ENCODE measurements around the gene NCKAP5L.

Gene NCKAP5L

DNA sequence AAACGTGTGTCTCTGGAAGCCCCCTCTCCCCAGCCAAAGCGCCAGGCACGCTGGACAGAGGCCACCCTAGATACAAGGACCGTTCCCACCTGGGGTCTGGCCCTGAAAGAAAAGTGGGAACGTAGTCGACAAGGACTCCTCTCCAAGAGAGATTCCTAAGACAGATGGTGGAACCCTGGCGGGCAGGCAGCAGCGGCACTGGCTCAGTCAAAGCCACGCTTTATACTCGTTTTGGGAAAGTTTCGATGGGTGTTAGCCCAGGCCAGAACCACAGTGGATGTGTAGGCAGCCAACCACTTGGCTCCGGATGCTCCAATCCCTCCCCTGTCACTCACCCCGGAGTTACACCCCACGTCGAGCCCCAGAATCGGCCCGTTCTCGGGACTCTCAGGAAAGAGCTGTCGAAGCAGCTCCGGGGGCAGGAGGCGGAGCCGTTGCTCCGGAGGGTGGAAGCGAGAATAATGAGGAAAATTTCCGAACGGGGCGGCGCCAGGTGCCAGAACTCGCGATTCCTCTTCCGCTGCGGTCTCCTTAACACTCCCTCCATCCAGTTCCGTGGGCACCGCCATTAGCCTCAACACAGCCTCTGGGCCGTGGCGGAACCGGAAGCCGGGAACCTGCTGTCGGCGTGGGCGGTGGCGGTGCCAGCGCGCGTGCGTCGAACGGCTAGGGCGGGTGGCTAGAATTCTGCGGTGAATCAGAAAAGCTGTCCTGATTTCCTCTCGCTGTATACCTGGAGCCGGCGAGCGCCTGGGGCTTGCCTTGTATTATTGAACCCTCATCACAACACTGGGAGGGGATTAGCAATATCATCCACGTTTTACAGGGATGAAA lies 14.5 kb upstream of the NCKAP5L start, which contains the start of gene BCDIN3D:
Gene BCDIN3D, minus strand, starts transcription at position 588 of the 834 bp plus-strand sequence. Its CDS starts 19 bp downstream, at position 569.
- Histone ChIP-seq H3K4me3 (ENCODE audit: low read depth, low read length) (peak within 1 kb of the TSS; percentile 84), H3K14ac (ENCODE audit: low read length) (peak within 1 kb of the TSS; percentile 55), H3K79me1 (ENCODE audit: low read length) (peaks cover 4% of the 10 kb centered on the region), H2AFZ (ENCODE audit: insufficient read depth, low read length, poor library complexity) (peak within 1 kb of the TSS; percentile 64), H3K23ac (ENCODE audit: low read length) (no peak within 1 kb of the TSS), H3K27ac (ENCODE audit: low read depth, low read length) (peak within 1 kb of the TSS; percentile 41), H2AK5ac (ENCODE audit: low read length) (no peak within 1 kb of the TSS), H2BK5ac (ENCODE audit: low read depth, low read length, poor library complexity) (no peak within 1 kb of the TSS), H4K8ac (ENCODE audit: low read depth, low read length) (peak within 1 kb of the TSS; percentile 77), H2BK12ac (ENCODE audit: low read length) (no peak within 1 kb of the TSS), H2BK120ac (ENCODE audit: insufficient read depth, low read length, poor library complexity) (peak within 1 kb of the TSS; percentile 19), H3K79me2 (ENCODE audit: control insufficient read depth, insufficient read depth, low read length, poor library complexity) (no peaks in the 10 kb centered on the region), H3K4ac (ENCODE audit: low read depth, low read length) (peak within 1 kb of the TSS; percentile 26), H4K12ac (ENCODE audit: low read depth, low read length) (peak within 1 kb of the TSS; percentile 63), H3K18ac (ENCODE audit: low read length) (no peak within 1 kb of the TSS), H3K9me3 (ENCODE audit: insufficient read depth, low read depth, low read length) (no peaks in the 10 kb centered on the region), H3K4me1 (ENCODE audit: control insufficient read depth in 1 of 2, insufficient read depth in 2 of 2, low read length in 2 of 2) (peaks cover 5 to 6% of the 10 kb centered on the region in 2 experiments), H3K27me3 (ENCODE audit: insufficient read depth, low read length) (no peaks in the 10 kb centered on the region), H4K91ac (ENCODE audit: low read depth, low read length) (peak within 1 kb of the TSS; percentile 41), H3K36me3 (ENCODE audit: control insufficient read depth in 1 of 2, insufficient read depth in 2 of 2, low read length in 2 of 2) (no peaks in the 10 kb centered on the region), H3K4me2 (ENCODE audit: low read length) (peak within 1 kb of the TSS; percentile 94), H3K9ac (ENCODE audit: low read length) (peak within 1 kb of the TSS; percentile 83)
- DNase-seq: peak; percentile 98
- no CpG with 5 or more reads among the region's 55 CpGs for WGBS (ENCODE audit: extremely low coverage, insufficient coverage, insufficient read length)

- peaks cover 4% of the 10 kb centered on the region for H3K79me1 ChIP-seq (ENCODE audit: low read length)
- H3K4me1 ChIP-seq (ENCODE audit: control insufficient read depth in 1 of 2, insufficient read depth in 2 of 2, low read length in 2 of 2): peaks cover 5 to 6% of the 10 kb centered on the region in 2 experiments
- no CpG with 5 or more reads among the region's 3 CpGs for WGBS (ENCODE audit: extremely low coverage, insufficient coverage, insufficient read length)
- DNase-seq: peak; percentile 44 to 80
- no peak overlapping the region for H4K12ac ChIP-seq (ENCODE audit: low read depth, low read length)
- no peak overlapping the region for H4K8ac ChIP-seq (ENCODE audit: low read depth, low read length)
- H3K27me3 ChIP-seq (ENCODE audit: insufficient read depth, low read length): no peaks in the 10 kb centered on the region
- H2BK5ac ChIP-seq (ENCODE audit: low read depth, low read length, poor library complexity): no peak overlapping the region
- H3K4ac ChIP-seq (ENCODE audit: low read depth, low read length): no peak overlapping the region
- H3K36me3 ChIP-seq (ENCODE audit: control insufficient read depth in 1 of 2, insufficient read depth in 2 of 2, low read length in 2 of 2): no peaks in the 10 kb centered on the region
- H3K4me2 ChIP-seq (ENCODE audit: low read length): no peak overlapping the region
- H3K9me3 ChIP-seq (ENCODE audit: insufficient read depth, low read depth, low read length): no peaks in the 10 kb centered on the region
- H3K18ac ChIP-seq (ENCODE audit: low read length): no peak overlapping the region
- H2BK120ac ChIP-seq (ENCODE audit: insufficient read depth, low read length, poor library complexity): no peak overlapping the region
- no peak overlapping the region for H2AFZ ChIP-seq (ENCODE audit: insufficient read depth, low read length, poor library complexity)
- no peak overlapping the region for H3K27ac ChIP-seq (ENCODE audit: low read depth, low read length)
- H4K91ac ChIP-seq (ENCODE audit: low read depth, low read length): no peak overlapping the region
- no peak overlapping the region for H2BK12ac ChIP-seq (ENCODE audit: low read length)
- no peak overlapping the region for H3K23ac ChIP-seq (ENCODE audit: low read length)
- H3K79me2 ChIP-seq (ENCODE audit: control insufficient read depth, insufficient read depth, low read length, poor library complexity): no peaks in the 10 kb centered on the region
- no peak overlapping the region for H3K4me3 ChIP-seq (ENCODE audit: low read depth, low read length)
- H2AK5ac ChIP-seq (ENCODE audit: low read length): no peak overlapping the region
- H3K9ac ChIP-seq (ENCODE audit: low read length): no peak overlapping the region
- no peak overlapping the region for H3K14ac ChIP-seq (ENCODE audit: low read length)
Observed at GRCh38 chr12:49838973-49839633, 10.9 kb upstream of the NCKAP5L start.

DNA sequence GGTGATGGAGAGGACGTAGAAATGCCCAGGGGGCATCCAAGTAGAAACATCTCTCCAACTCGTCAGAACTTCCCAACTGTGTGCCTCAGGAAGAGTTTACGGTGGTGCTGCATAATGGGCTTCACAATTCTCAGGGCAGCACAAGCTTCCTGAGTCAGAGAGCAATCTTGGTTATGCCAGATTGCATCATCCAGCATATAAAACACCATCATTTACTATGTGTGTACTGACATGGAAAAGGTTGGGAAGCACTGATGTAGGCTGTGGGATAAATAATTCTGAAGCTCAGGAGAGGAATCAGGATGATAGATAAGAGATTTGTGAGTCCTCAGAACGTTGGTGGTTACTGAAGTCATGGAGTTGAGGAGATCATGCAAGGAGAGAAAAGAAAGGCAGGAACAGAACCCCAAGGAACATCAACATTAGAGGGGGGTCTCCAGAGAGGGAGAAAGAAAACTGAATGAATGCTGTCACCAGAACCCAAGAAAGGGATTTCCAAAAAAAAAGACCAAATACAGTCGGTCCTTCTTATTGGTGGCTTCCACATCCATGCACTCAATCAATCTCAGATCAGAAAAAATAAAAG lies 4.7 kb upstream of the NCKAP5L start:
- peak; percentile 47 to 73 for DNase-seq
- Histone ChIP-seq H3K9ac (ENCODE audit: low read length) (no peak overlapping the region), H3K4me3 (ENCODE audit: low read depth, low read length) (no peak overlapping the region), H2BK120ac (ENCODE audit: insufficient read depth, low read length, poor library complexity) (no peak overlapping the region), H2BK5ac (ENCODE audit: low read depth, low read length, poor library complexity) (no peak overlapping the region), H3K79me1 (ENCODE audit: low read length) (peaks cover 8% of the 10 kb centered on the region), H3K4me2 (ENCODE audit: low read length) (no peak overlapping the region), H4K91ac (ENCODE audit: low read depth, low read length) (no peak overlapping the region), H3K4me1 (ENCODE audit: control insufficient read depth in 1 of 2, insufficient read depth in 2 of 2, low read length in 2 of 2) (peaks cover 4 to 5% of the 10 kb centered on the region in 2 experiments), H2BK12ac (ENCODE audit: low read length) (no peak overlapping the region), H3K23ac (ENCODE audit: low read length) (peak overlapping the region; percentile 76), H2AFZ (ENCODE audit: insufficient read depth, low read length, poor library complexity) (no peak overlapping the region), H3K18ac (ENCODE audit: low read length) (no peak overlapping the region), H4K12ac (ENCODE audit: low read depth, low read length) (no peak overlapping the region), H3K27me3 (ENCODE audit: insufficient read depth, low read length) (no peaks in the 10 kb centered on the region), H2AK5ac (ENCODE audit: low read length) (no peak overlapping the region), H3K9me3 (ENCODE audit: insufficient read depth, low read depth, low read length) (no peaks in the 10 kb centered on the region), H4K8ac (ENCODE audit: low read depth, low read length) (no peak overlapping the region), H3K4ac (ENCODE audit: low read depth, low read length) (no peak overlapping the region), H3K36me3 (ENCODE audit: control insufficient read depth in 1 of 2, insufficient read depth in 2 of 2, low read length in 2 of 2) (no peaks in the 10 kb centered on the region), H3K79me2 (ENCODE audit: control insufficient read depth, insufficient read depth, low read length, poor library complexity) (peaks cover 5% of the 10 kb centered on the region), H3K27ac (ENCODE audit: low read depth, low read length) (no peak overlapping the region), H3K14ac (ENCODE audit: low read length) (no peak overlapping the region)
- WGBS (ENCODE audit: extremely low coverage, insufficient coverage, insufficient read length): no CpG with 5 or more reads among the region's 5 CpGs

GRCh38 chr12:49831717-49832116 lies 3.5 kb upstream of the NCKAP5L start:
- Histone ChIP-seq H3K79me2 (ENCODE audit: control insufficient read depth, insufficient read depth, low read length, poor library complexity) (peaks cover 10% of the 10 kb centered on the region), H4K91ac (ENCODE audit: low read depth, low read length) (no peak overlapping the region), H4K8ac (ENCODE audit: low read depth, low read length) (no peak overlapping the region), H3K27ac (ENCODE audit: low read depth, low read length) (no peak overlapping the region), H2AFZ (ENCODE audit: insufficient read depth, low read length, poor library complexity) (no peak overlapping the region), H3K4ac (ENCODE audit: low read depth, low read length) (no peak overlapping the region), H2AK5ac (ENCODE audit: low read length) (no peak overlapping the region), H2BK5ac (ENCODE audit: low read depth, low read length, poor library complexity) (no peak overlapping the region), H3K4me3 (ENCODE audit: low read depth, low read length) (no peak overlapping the region), H3K4me2 (ENCODE audit: low read length) (no peak overlapping the region), H2BK120ac (ENCODE audit: insufficient read depth, low read length, poor library complexity) (no peak overlapping the region), H3K36me3 (ENCODE audit: control insufficient read depth in 1 of 2, insufficient read depth in 2 of 2, low read length in 2 of 2) (no peaks in the 10 kb centered on the region), H3K18ac (ENCODE audit: low read length) (no peak overlapping the region), H3K14ac (ENCODE audit: low read length) (no peak overlapping the region), H4K12ac (ENCODE audit: low read depth, low read length) (no peak overlapping the region), H3K9me3 (ENCODE audit: insufficient read depth, low read depth, low read length) (no peaks in the 10 kb centered on the region), H3K79me1 (ENCODE audit: low read length) (peaks cover 16% of the 10 kb centered on the region), H3K27me3 (ENCODE audit: insufficient read depth, low read length) (no peaks in the 10 kb centered on the region), H2BK12ac (ENCODE audit: low read length) (no peak overlapping the region), H3K4me1 (ENCODE audit: control insufficient read depth in 1 of 2, insufficient read depth in 2 of 2, low read length in 2 of 2) (peaks cover 9 to 11% of the 10 kb centered on the region in 2 experiments), H3K9ac (ENCODE audit: low read length) (no peak overlapping the region), H3K23ac (ENCODE audit: low read length) (no peak overlapping the region)
- DNase-seq: no peak
- WGBS (ENCODE audit: extremely low coverage, insufficient coverage, insufficient read length): no CpG with 5 or more reads among the region's 2 CpGs
